Astrocyte (in vitro differentiated cells and primary cell): Measurements from ENCODE around the gene HMGCLL1. TPM values are rescaled to one million over a fixed set of nuclear protein-coding genes. Genes with fewer than 3 reads are reported as not detected.

Source experiments
- DNase-seq: peaks from one replicate; pipeline ENCODE4 v3.0.0-alpha.2; 2010; ENCODE audit warnings: low read depth
- FAIRE-seq: peaks from 2 replicates; lab custom pipeline; 2011; peaks lifted over from hg19 to GRCh38; lab: Jason Lieb, UNC
- H2AFZ ChIP-seq: 2 replicates; pipeline ENCODE4 v1.6.0; 2012; ENCODE audit warnings: low read depth, low read length, inconsistent platforms
- H3K27ac ChIP-seq: 2 replicates; pipeline ENCODE4 v1.5.1; 2011; ENCODE audit warnings: low read depth, low read length, inconsistent platforms
- H3K27me3 ChIP-seq: 2 replicates; pipeline ENCODE4 v1.6.0; 2011; ENCODE audit warnings: low read length, inconsistent platforms; ENCODE audit not compliant: insufficient read depth
- H3K36me3 ChIP-seq: 2 replicates; pipeline ENCODE4 v1.5.1; 2011; ENCODE audit warnings: low read length, inconsistent platforms; ENCODE audit not compliant: insufficient read depth
- H3K4me1 ChIP-seq: 2 replicates; pipeline ENCODE4 v1.5.1; 2011; ENCODE audit warnings: low read length, inconsistent platforms; ENCODE audit not compliant: insufficient read depth
- H3K4me2 ChIP-seq: 2 replicates; pipeline ENCODE4 v1.6.0; 2012; ENCODE audit warnings: low read length, inconsistent platforms
- H3K4me3 ChIP-seq: 2 replicates; pipeline ENCODE4 v1.5.1; 2011; ENCODE audit warnings: low read depth, mild to moderate bottlenecking, low read length, inconsistent platforms; ENCODE audit not compliant: insufficient read depth
- H3K79me2 ChIP-seq: 2 replicates; pipeline ENCODE4 v1.6.0; 2012; ENCODE audit warnings: mild to moderate bottlenecking, low read length, inconsistent platforms; ENCODE audit not compliant: insufficient read depth
- H3K9ac ChIP-seq: 2 replicates; pipeline ENCODE4 v1.6.0; 2012; ENCODE audit warnings: mild to moderate bottlenecking, low read length, inconsistent platforms
- H3K9me3 ChIP-seq: 2 replicates; pipeline ENCODE4 v1.5.1; 2012; ENCODE audit warnings: low read depth, mild to moderate bottlenecking, low read length, inconsistent platforms; ENCODE audit not compliant: insufficient read depth
- H4K20me1 ChIP-seq: 2 replicates; pipeline ENCODE4 v1.6.0; 2012; ENCODE audit warnings: low read length, inconsistent platforms; ENCODE audit not compliant: insufficient read depth
- H3K27ac Mint-ChIP-seq: one replicate; pipeline ENCODE4 v1.8.0; 2021; ENCODE audit warnings: mild to moderate bottlenecking, mixed read lengths; ENCODE audit not compliant: unreplicated experiment
- H3K27me3 Mint-ChIP-seq: one replicate; pipeline ENCODE4 v1.8.0; 2021; ENCODE audit warnings: low read depth, mixed read lengths; ENCODE audit not compliant: unreplicated experiment
- H3K36me3 Mint-ChIP-seq: one replicate; pipeline ENCODE4 v1.8.0; 2021; ENCODE audit warnings: low read depth, mixed read lengths; ENCODE audit not compliant: unreplicated experiment
- H3K4me1 Mint-ChIP-seq: one replicate; pipeline ENCODE4 v1.8.0; 2021; ENCODE audit warnings: low read depth, mixed read lengths; ENCODE audit not compliant: unreplicated experiment
- H3K4me3 Mint-ChIP-seq: one replicate; pipeline ENCODE4 v1.8.0; 2021; ENCODE audit warnings: mild to moderate bottlenecking, moderate library complexity, mixed read lengths; ENCODE audit not compliant: unreplicated experiment
- H3K9me3 Mint-ChIP-seq: one replicate; pipeline ENCODE4 v1.8.0; 2021; ENCODE audit warnings: mild to moderate bottlenecking, mixed read lengths; ENCODE audit not compliant: unreplicated experiment
- CTCF ChIP-seq: IDR thresholded peaks from 2 replicates; pipeline ENCODE4 v1.5.1; 2011; ENCODE audit warnings: low read depth, mild to moderate bottlenecking, inconsistent platforms, low read length, moderate library complexity; ENCODE audit not compliant: insufficient read depth
- EZH2 ChIP-seq: IDR thresholded peaks from 2 replicates; pipeline ENCODE4 v1.6.1; 2012; ENCODE audit warnings: mild to moderate bottlenecking, low read length, inconsistent platforms; ENCODE audit not compliant: insufficient read depth
- total RNA-seq: library from RNA; stranded (reverse); gene quantifications from 2 replicates; pipeline ENCODE4 v1.2.1, GENCODE V29; 2021

Gene HMGCLL1
- total RNA-seq, 1 donor from 2014 or later: 0.30 TPM

- H3K9me3 Mint-ChIP-seq: no peaks in the 10 kb centered on the region
- no peak overlapping the region for H3K4me3 Mint-ChIP-seq
- Histone ChIP-seq H3K9me3 (no peaks in the 10 kb centered on the region), H3K79me2 (no peaks in the 10 kb centered on the region), H2AFZ (no peak overlapping the region), H3K27ac (no peak overlapping the region), H3K4me2 (no peak overlapping the region), H3K4me1 (no peaks in the 10 kb centered on the region), H3K36me3 (no peaks in the 10 kb centered on the region), H3K4me3 (no peak overlapping the region), H3K27me3 (no peaks in the 10 kb centered on the region), H3K9ac (no peak overlapping the region), H4K20me1 (no peaks in the 10 kb centered on the region)
- no peaks in the 10 kb centered on the region for H3K4me1 Mint-ChIP-seq
- DNase-seq (no peak), FAIRE-seq (no peak)
- H3K27ac Mint-ChIP-seq: no peak overlapping the region
- no peak for TF ChIP-seq EZH2
- no peak for TF ChIP-seq CTCF
- H3K27me3 Mint-ChIP-seq: no peaks in the 10 kb centered on the region
- no peaks in the 10 kb centered on the region for H3K36me3 Mint-ChIP-seq
Measured at GRCh38 chr6:55495277-55495676, 83.7 kb downstream of the HMGCLL1 start.

GRCh38 chr6:55494411-55494810 lies 84.6 kb downstream of the HMGCLL1 start:
- Mint-ChIP-seq H3K4me3 (no peak overlapping the region), H3K36me3 (no peaks in the 10 kb centered on the region), H3K9me3 (no peaks in the 10 kb centered on the region), H3K27ac (no peak overlapping the region), H3K27me3 (no peaks in the 10 kb centered on the region), H3K4me1 (no peaks in the 10 kb centered on the region)
- Histone ChIP-seq H3K9ac (no peak overlapping the region), H3K4me2 (no peak overlapping the region), H4K20me1 (no peaks in the 10 kb centered on the region), H3K27me3 (no peaks in the 10 kb centered on the region), H3K9me3 (no peaks in the 10 kb centered on the region), H3K4me1 (no peaks in the 10 kb centered on the region), H3K36me3 (no peaks in the 10 kb centered on the region), H3K4me3 (no peak overlapping the region), H2AFZ (no peak overlapping the region), H3K79me2 (no peaks in the 10 kb centered on the region), H3K27ac (no peak overlapping the region)
- TF ChIP-seq EZH2 (no peak), CTCF (no peak)
- no peak for FAIRE-seq
- no peak for DNase-seq

DNA sequence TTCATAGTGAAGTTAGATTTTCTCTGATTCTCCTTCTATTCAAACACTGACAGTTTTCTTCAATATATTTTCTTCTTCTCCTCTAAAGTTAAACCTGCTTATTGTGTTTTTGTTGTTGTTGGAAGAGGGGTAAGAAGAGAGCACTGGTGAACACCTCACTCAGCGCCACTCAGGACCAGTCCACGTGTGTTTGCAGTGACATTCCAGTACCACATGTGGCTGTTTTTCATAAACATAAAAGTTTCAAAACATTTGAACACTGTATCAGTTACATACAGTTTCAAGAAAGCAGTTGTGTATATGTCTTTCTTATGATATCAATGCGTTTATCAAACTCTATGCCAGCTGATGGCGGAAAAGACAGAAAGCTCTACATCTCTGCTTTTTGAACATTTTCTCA lies 86.7 kb downstream of the HMGCLL1 start:
- no peaks in the 10 kb centered on the region for H3K36me3 Mint-ChIP-seq
- Histone ChIP-seq H3K4me1 (no peaks in the 10 kb centered on the region), H3K4me2 (no peak overlapping the region), H3K27ac (no peak overlapping the region), H2AFZ (no peak overlapping the region), H3K79me2 (no peaks in the 10 kb centered on the region), H4K20me1 (no peaks in the 10 kb centered on the region), H3K27me3 (no peaks in the 10 kb centered on the region), H3K4me3 (no peak overlapping the region), H3K36me3 (no peaks in the 10 kb centered on the region), H3K9ac (no peak overlapping the region), H3K9me3 (no peaks in the 10 kb centered on the region)
- H3K27ac Mint-ChIP-seq: no peak overlapping the region
- FAIRE-seq (no peak), DNase-seq (no peak)
- TF ChIP-seq EZH2 (no peak), CTCF (no peak)
- no peaks in the 10 kb centered on the region for H3K4me1 Mint-ChIP-seq
- H3K27me3 Mint-ChIP-seq: no peaks in the 10 kb centered on the region
- no peaks in the 10 kb centered on the region for H3K9me3 Mint-ChIP-seq
- H3K4me3 Mint-ChIP-seq: no peak overlapping the region
